Measurements from ENCODE around the gene STAM. TPM values are rescaled to one million over a fixed set of nuclear protein-coding genes. Genes with fewer than 3 reads are reported as not detected.

The STAM gene
- total RNA-seq, 2 donors from 2014 or later: 7.3 to 15.5 TPM

DNA sequence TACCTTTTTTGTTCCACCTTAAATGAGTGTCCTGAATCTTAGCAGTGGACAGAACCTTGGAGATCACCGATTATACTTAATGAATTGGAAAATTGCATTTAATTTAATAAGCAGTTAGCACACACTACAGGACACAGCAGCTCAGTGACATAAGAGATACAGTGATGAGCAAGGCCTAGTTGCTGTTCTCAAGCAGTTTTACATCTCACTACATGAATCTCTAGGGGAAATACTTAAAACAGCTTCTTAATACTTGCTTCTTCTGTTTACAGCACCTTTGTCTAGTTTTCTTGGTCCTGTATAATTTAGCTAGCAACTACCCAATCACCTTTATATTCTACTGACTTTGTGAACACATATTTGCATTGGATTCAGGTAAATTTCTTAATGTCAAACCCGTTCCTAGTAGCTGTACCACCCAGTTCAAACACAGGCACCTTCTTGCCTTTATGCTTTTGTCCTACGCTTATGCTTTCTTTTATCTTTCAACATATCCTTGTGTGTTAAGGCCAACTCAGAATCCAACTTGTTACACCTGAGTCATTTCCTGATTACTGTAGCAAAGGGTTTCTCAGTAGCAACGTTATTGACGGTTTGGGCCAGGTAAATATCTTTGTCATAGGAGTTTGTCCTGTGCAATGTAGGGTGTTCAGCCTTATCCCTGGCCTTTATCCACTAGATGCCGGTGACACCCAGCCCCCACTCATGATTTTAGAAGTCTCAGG, 1.8 kb downstream of the STAM start:
- Histone ChIP-seq H3K27ac (no peak overlapping the region), H3K4me3 (no peak overlapping the region), H3K9me3 (no peaks in the 10 kb centered on the region), H3K27me3 (no peaks in the 10 kb centered on the region), H3K4me1 (peaks cover 40% of the 10 kb centered on the region), H3K36me3 (replicated peaks in 1 of 2; ENCODE audit: insufficient read depth in 1 of 2, low read depth in 2 of 2) (no peaks in the 10 kb centered on the region)
- intact Hi-C loops (cut with DNase I): no loop called here
- no peak for ATAC-seq
- TF ChIP-seq, protein P1, sequence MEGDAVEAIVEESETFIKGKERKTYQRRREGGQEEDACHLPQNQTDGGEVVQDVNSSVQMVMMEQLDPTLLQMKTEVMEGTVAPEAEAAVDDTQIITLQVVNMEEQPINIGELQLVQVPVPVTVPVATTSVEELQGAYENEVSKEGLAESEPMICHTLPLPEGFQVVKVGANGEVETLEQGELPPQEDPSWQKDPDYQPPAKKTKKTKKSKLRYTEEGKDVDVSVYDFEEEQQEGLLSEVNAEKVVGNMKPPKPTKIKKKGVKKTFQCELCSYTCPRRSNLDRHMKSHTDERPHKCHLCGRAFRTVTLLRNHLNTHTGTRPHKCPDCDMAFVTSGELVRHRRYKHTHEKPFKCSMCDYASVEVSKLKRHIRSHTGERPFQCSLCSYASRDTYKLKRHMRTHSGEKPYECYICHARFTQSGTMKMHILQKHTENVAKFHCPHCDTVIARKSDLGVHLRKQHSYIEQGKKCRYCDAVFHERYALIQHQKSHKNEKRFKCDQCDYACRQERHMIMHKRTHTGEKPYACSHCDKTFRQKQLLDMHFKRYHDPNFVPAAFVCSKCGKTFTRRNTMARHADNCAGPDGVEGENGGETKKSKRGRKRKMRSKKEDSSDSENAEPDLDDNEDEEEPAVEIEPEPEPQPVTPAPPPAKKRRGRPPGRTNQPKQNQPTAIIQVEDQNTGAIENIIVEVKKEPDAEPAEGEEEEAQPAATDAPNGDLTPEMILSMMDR (IDR thresholded peaks at IDR 0.05): no peak
- TF ChIP-seq POLR2A (IDR thresholded peaks at IDR 0.05): no peak
- WGBS, 2 donors: 23 to 34% methylated on average over 6 of the region's 6 CpGs
- DNase-seq: no peak

- peak in 2 of 4 donors; percentile 7 to 12 for DNase-seq
- TF ChIP-seq, protein P1 (IDR thresholded peaks at IDR 0.05): no peak
- no peak for TF ChIP-seq POLR2A (IDR thresholded peaks at IDR 0.05)
- Histone ChIP-seq H3K4me1 (peaks cover 40% of the 10 kb centered on the region), H3K9me3 (no peaks in the 10 kb centered on the region), H3K27ac (no peak overlapping the region), H3K4me3 (no peak overlapping the region), H3K27me3 (no peaks in the 10 kb centered on the region), H3K36me3 (replicated peaks in 1 of 2; ENCODE audit: insufficient read depth in 1 of 2, low read depth in 2 of 2) (no peaks in the 10 kb centered on the region)
- WGBS, 2 donors: 61 to 62% methylated on average over 3 of the region's 3 CpGs
- intact Hi-C loops (cut with DNase I): no loop called here
- ATAC-seq: no peak
Observed at GRCh38 chr10:17647326-17647725, 3.4 kb downstream of the STAM start.

- 82 to 93% methylated on average over 10 of the region's 10 CpGs for WGBS, 2 donors
- Histone ChIP-seq H3K9me3 (no peaks in the 10 kb centered on the region), H3K4me1 (peaks cover 32% of the 10 kb centered on the region), H3K4me3 (no peak overlapping the region), H3K36me3 (replicated peaks in 1 of 2; ENCODE audit: insufficient read depth in 1 of 2, low read depth in 2 of 2) (no peaks in the 10 kb centered on the region), H3K27ac (no peak overlapping the region), H3K27me3 (no peaks in the 10 kb centered on the region)
- intact Hi-C loops (cut with DNase I): no loop called here
- ATAC-seq (no peak), DNase-seq (no peak)
- TF ChIP-seq, protein P1 (IDR thresholded peaks at IDR 0.05): no peak
- no peak for TF ChIP-seq POLR2A (IDR thresholded peaks at IDR 0.05)
Observed at GRCh38 chr10:17648243-17649035, 4.5 kb downstream of the STAM start.

DNA sequence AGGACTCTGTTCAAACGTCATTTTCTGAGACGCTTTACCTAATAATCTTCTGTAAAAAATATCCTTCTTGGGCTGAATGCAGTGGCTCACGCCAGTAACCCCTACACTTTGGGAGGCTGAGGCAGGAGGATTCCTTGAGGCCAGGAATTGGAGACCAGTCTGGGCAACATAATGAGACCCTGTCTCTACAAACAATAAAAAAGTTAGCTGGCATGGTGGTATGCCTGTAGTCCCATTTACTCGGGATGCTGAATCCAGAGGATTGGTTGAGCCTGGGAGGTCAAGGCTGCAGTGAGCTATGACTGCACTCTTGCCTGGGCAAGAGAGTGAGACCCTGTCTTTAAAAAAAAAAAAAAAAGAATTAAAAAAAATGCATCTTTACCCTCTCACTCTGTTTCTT, 5.1 kb downstream of the STAM start:
- H3K4me1 ChIP-seq: peaks cover 32% of the 10 kb centered on the region
- H3K4me3 ChIP-seq: no peak overlapping the region
- no peaks in the 10 kb centered on the region for H3K9me3 ChIP-seq
- TF ChIP-seq POLR2A (IDR thresholded peaks at IDR 0.05): no peak
- TF ChIP-seq, protein P1 (IDR thresholded peaks at IDR 0.05): no peak
- intact Hi-C loops (cut with DNase I): no loop called here
- no peak for ATAC-seq
- no peaks in the 10 kb centered on the region for H3K27me3 ChIP-seq
- DNase-seq: no peak
- H3K36me3 ChIP-seq (replicated peaks in 1 of 2; ENCODE audit: insufficient read depth in 1 of 2, low read depth in 2 of 2): no peaks in the 10 kb centered on the region
- H3K27ac ChIP-seq: no peak overlapping the region
- 79 to 88% methylated on average over 4 of the region's 4 CpGs for WGBS, 2 donors
